Umbilical cord (tissue), 2 donors: ENCODE results near the gene ARMC10. TPM values are rescaled to one million over a fixed set of nuclear protein-coding genes. Genes with fewer than 3 reads are reported as not detected.
"Not testable (repeated sequence)": the region's sequence is repeated elsewhere in the genome, so short reads cannot be mapped to it uniquely, and the experiment has no call there.

ENCODE experiments used
- DNase-seq: peaks from one replicate; pipeline ENCODE4 v3.0.0-alpha.2; 2015; ENCODE audit warnings: low spot score
- total RNA-seq: library from RNA; depleted of rRNA; stranded (reverse); fragments of >200 nt; gene quantifications from one replicate; pipeline ENCODE4 v1.2.3, GENCODE V29; 2014; ENCODE audit warnings: low replicate concordance; ENCODE audit not compliant: insufficient read depth

The ARMC10 gene
- total RNA-seq: 37.1 TPM

GRCh38 chr7:103074519-103075336 is at the start of gene ARMC10, which contains the start of gene FBXL13:
Gene ARMC10, plus strand, starts transcription at chr7:103075140. Its CDS starts 133 bp downstream, at chr7:103075273.
Gene FBXL13, minus strand, starts transcription at chr7:103074796.
- DNase-seq: peak; percentile 96

GRCh38 chr7:103025341-103025740 is 49.6 kb upstream of the ARMC10 start:
- no peak for DNase-seq

GRCh38 chr7:103031024-103031423 is 43.9 kb upstream of the ARMC10 start:
- DNase-seq: no peak

- no peak for DNase-seq
Observed at GRCh38 chr7:103031781-103032180, 43.2 kb upstream of the ARMC10 start.

- DNase-seq: not testable (repeated sequence)
Observed at GRCh38 chr7:103034318-103034717, 40.6 kb upstream of the ARMC10 start.

GRCh38 chr7:103037476-103037822 is 37.5 kb upstream of the ARMC10 start:
- no peak for DNase-seq

- not testable (repeated sequence) for DNase-seq
Observed at GRCh38 chr7:103037823-103038739, 36.9 kb upstream of the ARMC10 start.

- not testable (repeated sequence) for DNase-seq
Observed at GRCh38 chr7:103041815-103042214, 33.1 kb upstream of the ARMC10 start.

GRCh38 chr7:103048833-103049232 is 26.1 kb upstream of the ARMC10 start:
- no peak for DNase-seq

GRCh38 chr7:103051519-103051918 is 23.4 kb upstream of the ARMC10 start:
- no peak for DNase-seq

- DNase-seq: not testable (repeated sequence)
Observed at GRCh38 chr7:103056006-103056405, 18.9 kb upstream of the ARMC10 start.

GRCh38 chr7:103058122-103058521 is 16.8 kb upstream of the ARMC10 start:
- no peak for DNase-seq

GRCh38 chr7:103059471-103059870 is 15.5 kb upstream of the ARMC10 start:
- no peak for DNase-seq

- DNase-seq: no peak
Observed at GRCh38 chr7:103063895-103064294, 11.0 kb upstream of the ARMC10 start.

- DNase-seq: no peak
Observed at GRCh38 chr7:103065667-103066066, 9.3 kb upstream of the ARMC10 start.

- no peak for DNase-seq
Observed at GRCh38 chr7:103068414-103069403, 6.2 kb upstream of the ARMC10 start.

- DNase-seq: no peak
Observed at GRCh38 chr7:103071000-103071399, 3.9 kb upstream of the ARMC10 start.

- peak; percentile 36 for DNase-seq
Observed at GRCh38 chr7:103073989-103074518, 886 bp upstream of the ARMC10 start.

- DNase-seq: peak; percentile 57
Observed at GRCh38 chr7:103075337-103075918, 488 bp downstream of the ARMC10 start.

GRCh38 chr7:103076764-103077163 is 1.8 kb downstream of the ARMC10 start:
- no peak for DNase-seq
